Natural killer cell treated with Interleukin-12 subunit alpha and Interleukin-12 subunit beta and Interleukin-15 and Interleukin-18, amount 100 ng/mL, for 72 hours (primary cell): Measurements from ENCODE around the gene SLC9B2. TPM values are rescaled to one million over a fixed set of nuclear protein-coding genes. Genes with fewer than 3 reads are reported as not detected.

Source experiments
- total RNA-seq, 2 donors: library from RNA; stranded (reverse); gene quantifications; one replicate each; pipeline ENCODE4 v1.2.3, GENCODE V29; 2022

The SLC9B2 gene
- total RNA-seq, 2 donors from 2014 or later, result 19.6 to 46.6 TPM

Other genes starting within 250 kb of the SLC9B2 start
- gene UBE2D3, start 249.2 kb downstream of the SLC9B2 start, total RNA-seq, result 100 to 1,000 TPM; 400 to 403 TPM
- 10 to 100 TPM; 26.8 to 31.1 TPM for gene CISD2, start 207.8 kb downstream of the SLC9B2 start, total RNA-seq
- under 1 TPM in 1 of 2 donors, not detected in 1; 0.43 TPM for gene SLC9B1, start 57.1 kb downstream of the SLC9B2 start, total RNA-seq
- gene BDH2, start 23.1 kb upstream of the SLC9B2 start, total RNA-seq, result 10 to 100 TPM in 1 of 2 donors, 1 to 10 TPM in 1; 9.1 to 13.5 TPM
- gene CENPE, start 121.6 kb upstream of the SLC9B2 start, total RNA-seq, result 10 to 100 TPM; 29.7 to 69.6 TPM